HEK293T (cell line): ENCODE measurements around the gene MBNL2.

ENCODE experiments used
- ARNT ChIP-seq: fragments of 450-650 bp; IDR thresholded peaks from 2 replicates; pipeline ENCODE4 v1.6.1; 2017; ENCODE audit warnings: mild to moderate bottlenecking
- BHLHE40 ChIP-seq: fragments of 450-650 bp; IDR thresholded peaks from 2 replicates; pipeline ENCODE4 v1.6.1; 2016; ENCODE audit warnings: mild to moderate bottlenecking, moderate library complexity, borderline replicate concordance
- CTBP1 ChIP-seq: fragments of 450-650 bp; IDR thresholded peaks from 2 replicates; pipeline ENCODE4 v1.6.1; 2016; ENCODE audit warnings: borderline replicate concordance
- ELF4 ChIP-seq: fragments of 450-650 bp; IDR thresholded peaks from 2 replicates; pipeline ENCODE4 v1.6.1; 2017; ENCODE audit warnings: antibody characterized with exemption
- FOXA1 ChIP-seq: fragments of 450-650 bp; IDR thresholded peaks from 2 replicates; pipeline ENCODE4 v1.6.1; 2016; ENCODE audit warnings: mild to moderate bottlenecking
- FOXK2 ChIP-seq: fragments of 450-650 bp; IDR thresholded peaks from 2 replicates; pipeline ENCODE4 v1.6.1; 2016; ENCODE audit warnings: mild to moderate bottlenecking
- FOXM1 ChIP-seq: fragments of 450-650 bp; IDR thresholded peaks from 2 replicates; pipeline ENCODE4 v1.6.1; 2017; ENCODE audit warnings: mild to moderate bottlenecking, borderline replicate concordance
- HDGF ChIP-seq: fragments of 450-650 bp; IDR thresholded peaks from 2 replicates; pipeline ENCODE4 v1.6.1; 2017; ENCODE audit warnings: antibody characterized with exemption, borderline replicate concordance
- L3MBTL2 ChIP-seq: fragments of 450-650 bp; conservative IDR thresholded peaks from 2 replicates; pipeline ENCODE4 v1.6.1; 2016; ENCODE audit warnings: mild to moderate bottlenecking
- LEF1 ChIP-seq: fragments of 450-650 bp; IDR thresholded peaks from 2 replicates; pipeline ENCODE4 v1.6.1; 2017; ENCODE audit warnings: mild to moderate bottlenecking, borderline replicate concordance
- SP1 ChIP-seq: fragments of 450-650 bp; IDR thresholded peaks from 2 replicates; pipeline ENCODE4 v1.6.1; 2017
- SUZ12 ChIP-seq: fragments of 450-650 bp; IDR thresholded peaks from 2 replicates; pipeline ENCODE4 v1.6.1; 2016; ENCODE audit warnings: mild to moderate bottlenecking
- TARDBP ChIP-seq: fragments of 450-650 bp; IDR thresholded peaks from 2 replicates; pipeline ENCODE4 v1.6.1; 2016
- ZNF384 ChIP-seq: fragments of 450-650 bp; IDR thresholded peaks from 2 replicates; pipeline ENCODE4 v1.6.1; 2016

GRCh38 chr13:97268772-97269171, 46.6 kb downstream of the MBNL2 start:
- TF ChIP-seq FOXK2 (no peak), SP1 (no peak), LEF1 (no peak), BHLHE40 (no peak), FOXM1 (no peak), HDGF (no peak), SUZ12 (no peak), CTBP1 (no peak), ELF4 (no peak), ARNT (no peak), FOXA1 (no peak), ZNF384 (no peak), L3MBTL2 (no peak), TARDBP (no peak)
